BE2C (cell line): ENCODE measurements around the gene CABLES1.

ENCODE experiments used
- DNase-seq: peaks from one replicate; pipeline ENCODE4 v3.0.0-alpha.2; 2020
- H3K27me3 ChIP-seq: fragments of 250-450 bp; sonication (Bioruptor Pico); 2 replicates; pipeline ENCODE4 v1.5.1; 2020; ENCODE audit warnings: mild to moderate bottlenecking
- H3K36me3 ChIP-seq: fragments of 250-450 bp; sonication (Bioruptor Pico); 2 replicates; pipeline ENCODE4 v1.5.1; 2020; ENCODE audit warnings: mild to moderate bottlenecking
- H3K4me1 ChIP-seq: fragments of 250-450 bp; sonication (Bioruptor Pico); 2 replicates; pipeline ENCODE4 v1.5.1; 2020
- H3K4me3 ChIP-seq: 2 replicates; pipeline ENCODE4 v1.5.1; 2011; ENCODE audit warnings: low read depth, low read length
- H3K9me3 ChIP-seq: fragments of 250-450 bp; sonication (Bioruptor Pico); 2 replicates; pipeline ENCODE4 v1.5.1; 2020
- TF ChIP-seq, protein P1 (sequence below): IDR thresholded peaks from 2 replicates; pipeline ENCODE4 v1.5.1; 2012; ENCODE audit warnings: mild to moderate bottlenecking, low read depth, low read length

The CABLES1 gene

DNA sequence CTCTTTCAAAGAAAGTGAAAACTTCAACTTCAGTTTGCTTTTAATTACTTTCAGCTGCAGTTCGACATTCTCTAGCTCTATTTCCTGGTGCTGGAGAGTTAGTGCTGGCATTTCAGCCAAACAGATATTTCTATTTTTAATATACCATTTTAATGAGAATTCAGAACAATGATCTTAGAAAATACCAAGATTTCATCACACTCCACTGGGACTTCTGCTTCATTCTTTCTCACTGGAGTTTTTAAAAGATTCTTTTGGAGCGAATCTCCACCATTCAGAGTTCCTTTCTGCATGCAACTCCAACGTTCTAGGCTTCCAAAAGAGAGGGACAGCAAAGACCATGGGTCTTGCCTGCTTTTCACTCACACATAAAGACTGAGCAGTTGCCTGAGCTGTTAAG lies 94.2 kb downstream of the CABLES1 start:
- no peak overlapping the region for H3K4me3 ChIP-seq
- no peak for DNase-seq
- no peaks in the 10 kb centered on the region for H3K4me1 ChIP-seq
- no peaks in the 10 kb centered on the region for H3K9me3 ChIP-seq
- TF ChIP-seq, protein P1, sequence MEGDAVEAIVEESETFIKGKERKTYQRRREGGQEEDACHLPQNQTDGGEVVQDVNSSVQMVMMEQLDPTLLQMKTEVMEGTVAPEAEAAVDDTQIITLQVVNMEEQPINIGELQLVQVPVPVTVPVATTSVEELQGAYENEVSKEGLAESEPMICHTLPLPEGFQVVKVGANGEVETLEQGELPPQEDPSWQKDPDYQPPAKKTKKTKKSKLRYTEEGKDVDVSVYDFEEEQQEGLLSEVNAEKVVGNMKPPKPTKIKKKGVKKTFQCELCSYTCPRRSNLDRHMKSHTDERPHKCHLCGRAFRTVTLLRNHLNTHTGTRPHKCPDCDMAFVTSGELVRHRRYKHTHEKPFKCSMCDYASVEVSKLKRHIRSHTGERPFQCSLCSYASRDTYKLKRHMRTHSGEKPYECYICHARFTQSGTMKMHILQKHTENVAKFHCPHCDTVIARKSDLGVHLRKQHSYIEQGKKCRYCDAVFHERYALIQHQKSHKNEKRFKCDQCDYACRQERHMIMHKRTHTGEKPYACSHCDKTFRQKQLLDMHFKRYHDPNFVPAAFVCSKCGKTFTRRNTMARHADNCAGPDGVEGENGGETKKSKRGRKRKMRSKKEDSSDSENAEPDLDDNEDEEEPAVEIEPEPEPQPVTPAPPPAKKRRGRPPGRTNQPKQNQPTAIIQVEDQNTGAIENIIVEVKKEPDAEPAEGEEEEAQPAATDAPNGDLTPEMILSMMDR, result no peak
- no peaks in the 10 kb centered on the region for H3K36me3 ChIP-seq
- H3K27me3 ChIP-seq, result no peaks in the 10 kb centered on the region

DNA sequence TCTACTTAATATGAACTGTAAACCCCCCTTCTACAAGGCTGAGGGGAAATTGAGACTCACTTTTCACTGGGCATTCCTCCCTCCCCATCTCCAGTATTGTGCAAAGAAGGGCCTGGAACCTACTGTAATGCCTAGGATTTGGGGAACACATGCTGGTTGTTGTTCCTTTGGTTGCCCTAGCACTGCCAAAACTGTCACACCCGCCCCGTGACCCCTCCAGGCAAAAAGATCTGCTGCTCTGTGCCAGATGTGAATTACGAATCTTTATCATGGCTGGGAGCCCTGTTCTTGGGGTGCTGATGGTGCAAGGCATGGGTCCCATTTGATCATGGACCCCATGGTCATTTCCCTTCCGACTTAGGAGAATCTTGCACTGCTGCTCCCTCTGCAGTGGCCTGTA lies 95.4 kb downstream of the CABLES1 start:
- no peak overlapping the region for H3K4me3 ChIP-seq
- no peak for DNase-seq
- no peaks in the 10 kb centered on the region for H3K36me3 ChIP-seq

DNA sequence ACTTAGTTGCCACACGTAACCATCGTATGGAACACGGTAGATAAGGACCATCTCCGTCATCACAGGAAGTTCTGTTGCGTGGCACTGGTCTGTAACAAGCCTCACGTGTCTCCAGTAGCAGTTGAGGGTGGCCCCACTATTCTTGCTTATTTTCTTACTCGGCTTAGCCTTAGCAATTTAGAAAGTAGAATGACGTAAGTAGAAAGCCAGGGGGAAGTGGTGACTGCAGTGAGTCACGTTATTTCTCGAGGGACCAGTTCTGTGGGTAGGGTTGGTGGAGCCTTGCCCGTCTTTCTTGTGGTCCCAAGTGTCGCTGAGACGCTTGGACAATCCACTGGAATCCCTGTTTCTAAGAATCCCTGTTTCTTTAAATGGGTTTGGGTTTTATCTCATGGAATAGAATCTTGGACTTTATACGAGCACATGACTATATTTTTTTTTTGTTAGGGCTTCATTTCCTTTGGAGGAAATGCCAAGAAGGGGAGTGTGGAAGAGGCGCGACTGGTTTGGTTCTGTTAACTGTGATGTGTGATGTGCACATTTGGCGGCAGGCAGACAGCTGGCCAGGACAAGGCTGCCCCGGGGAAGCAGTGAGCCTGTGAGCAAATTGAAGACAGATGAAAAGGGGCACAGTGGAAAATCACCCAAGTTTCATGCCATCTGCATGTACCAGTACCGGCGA lies 96.2 kb downstream of the CABLES1 start:
- H3K4me1 ChIP-seq, result no peaks in the 10 kb centered on the region
- H3K36me3 ChIP-seq, result no peaks in the 10 kb centered on the region
- no peak for DNase-seq
- no peaks in the 10 kb centered on the region for H3K27me3 ChIP-seq
- TF ChIP-seq, protein P1, result no peak
- H3K9me3 ChIP-seq, result no peaks in the 10 kb centered on the region
- H3K4me3 ChIP-seq, result no peak overlapping the region

More for the DNA sequence above, 95.4 kb downstream of the CABLES1 start:
- no peaks in the 10 kb centered on the region for H3K9me3 ChIP-seq
- H3K27me3 ChIP-seq, result no peaks in the 10 kb centered on the region
- no peaks in the 10 kb centered on the region for H3K4me1 ChIP-seq
- TF ChIP-seq, protein P1, result no peak

DNA sequence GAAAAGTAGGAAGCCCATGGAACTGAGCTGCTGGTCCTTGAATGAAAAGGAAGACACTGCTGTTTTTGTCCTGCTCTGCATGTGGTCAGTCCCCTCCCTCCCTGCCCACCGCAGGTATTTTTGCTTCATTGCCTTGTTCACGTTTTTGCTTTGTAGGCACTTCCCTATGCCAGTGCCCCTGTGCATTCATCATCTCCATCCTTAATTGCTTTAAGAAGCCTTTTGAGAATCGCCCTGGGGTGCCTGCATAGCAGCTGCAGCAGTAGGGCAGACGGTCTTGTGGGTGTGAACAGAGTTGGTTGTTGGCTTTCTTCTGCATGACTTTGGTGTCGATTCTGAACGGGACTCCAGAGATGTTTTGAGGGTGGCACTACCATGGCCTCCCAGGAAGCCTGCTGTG lies 97.0 kb downstream of the CABLES1 start:
- no peaks in the 10 kb centered on the region for H3K27me3 ChIP-seq
- H3K9me3 ChIP-seq, result no peaks in the 10 kb centered on the region
- no peak for DNase-seq
- no peak overlapping the region for H3K4me3 ChIP-seq
- H3K4me1 ChIP-seq, result no peaks in the 10 kb centered on the region
- H3K36me3 ChIP-seq, result no peaks in the 10 kb centered on the region
- TF ChIP-seq, protein P1, result no peak

DNA sequence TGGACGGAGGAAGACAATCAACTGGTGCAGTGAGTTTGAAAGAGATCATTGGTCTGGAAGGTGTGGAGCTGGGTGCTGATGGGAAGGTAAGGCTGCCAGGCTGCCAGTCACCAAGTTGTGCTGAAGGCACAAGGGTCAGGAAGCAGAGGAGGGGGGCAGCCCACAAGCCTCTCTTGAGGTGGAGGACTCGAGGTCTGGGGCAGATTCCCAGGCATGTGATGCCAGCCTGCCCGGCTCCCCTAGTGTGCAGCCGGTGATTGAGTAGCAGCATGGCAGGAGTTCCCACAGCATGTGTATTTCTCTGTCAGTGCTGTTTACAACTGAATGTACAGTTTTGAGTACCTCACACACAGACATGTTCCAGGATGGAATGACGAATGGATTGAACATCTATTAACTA lies 99.3 kb downstream of the CABLES1 start:
- TF ChIP-seq, protein P1, result no peak
- Histone ChIP-seq H3K27me3 (no peaks in the 10 kb centered on the region), H3K4me1 (no peaks in the 10 kb centered on the region)

DNA sequence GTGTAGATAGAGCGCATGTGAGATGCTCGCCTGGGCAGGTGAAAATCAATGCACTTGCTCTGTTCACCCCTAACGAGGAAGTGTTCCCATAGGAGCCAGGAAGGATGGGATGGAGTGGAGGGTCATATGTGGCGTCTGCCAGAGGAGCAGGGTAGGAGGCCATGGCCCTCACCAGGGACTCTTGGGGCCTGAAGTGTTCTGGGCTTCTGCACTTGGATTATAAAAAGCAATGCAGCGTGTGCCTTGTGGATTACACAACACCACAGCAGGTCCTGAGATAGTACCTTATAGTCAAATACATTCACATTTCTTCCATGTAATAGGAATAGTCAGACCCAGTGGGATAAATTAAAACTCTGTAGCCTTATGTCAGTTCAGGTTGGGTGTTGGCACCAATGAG lies 100.1 kb downstream of the CABLES1 start:
- TF ChIP-seq, protein P1, result no peak
- H3K4me3 ChIP-seq, result no peak overlapping the region
- DNase-seq, result no peak

More for the DNA sequence above, 99.3 kb downstream of the CABLES1 start:
- no peaks in the 10 kb centered on the region for H3K9me3 ChIP-seq
- no peak overlapping the region for H3K4me3 ChIP-seq
- H3K36me3 ChIP-seq, result no peaks in the 10 kb centered on the region
- no peak for DNase-seq

More for the DNA sequence above, 100.1 kb downstream of the CABLES1 start:
- Histone ChIP-seq H3K4me1 (no peaks in the 10 kb centered on the region), H3K9me3 (no peaks in the 10 kb centered on the region), H3K36me3 (no peaks in the 10 kb centered on the region), H3K27me3 (no peaks in the 10 kb centered on the region)
